ENCODE data around the gene FOXK1. TPM values are rescaled to one million over a fixed set of nuclear protein-coding genes. Genes with fewer than 3 reads are reported as not detected.

The FOXK1 gene
- total and polyA plus RNA-seq, 8 donors = 3.9 to 20.6 (median 15.5) TPM

DNA sequence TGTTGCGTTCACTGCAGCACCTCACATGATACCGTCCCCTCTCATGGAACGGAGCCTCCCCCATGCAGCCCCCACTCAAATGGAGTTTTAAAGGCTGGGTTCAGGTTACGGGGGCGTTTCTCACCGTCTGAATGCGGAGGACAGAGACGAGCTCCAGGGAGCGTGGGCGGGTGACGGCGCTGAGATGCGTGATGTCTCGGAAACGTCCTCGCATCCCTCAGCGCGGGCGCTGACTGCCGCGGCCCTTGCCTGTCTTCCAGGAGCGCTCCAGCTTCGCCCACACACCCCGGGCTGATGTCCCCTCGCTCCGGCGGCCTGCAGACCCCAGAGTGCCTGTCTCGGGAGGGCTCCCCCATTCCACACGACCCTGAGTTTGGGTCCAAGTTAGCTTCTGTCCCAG is 76.7 kb downstream of the FOXK1 start:
- intact Hi-C loops (cut with DNase I) = loop anchor here in 1 of 3 donors (10.0 kb wide), 1 partner anchor 154 kb away; no protein-coding TSS in a partner anchor
- H3K4me3 ChIP-seq = no peak overlapping the region
- no peak overlapping the region for H3K27ac ChIP-seq
- H3K4me1 ChIP-seq = no peaks in the 10 kb centered on the region
- DNase-seq (no peak), FAIRE-seq (no peak), ATAC-seq (no peak)
- H3K36me3 ChIP-seq = peaks cover 8 to 74% (median 28%) of the 10 kb centered on the region in 3 donors
- 93 to 94% methylated on average over 25 to 29 of the region's 29 CpGs for WGBS, 2 donors
- H3K9me3 ChIP-seq = no peaks in the 10 kb centered on the region
- H3K27me3 ChIP-seq = no peaks in the 10 kb centered on the region
- TF ChIP-seq, protein P1, sequence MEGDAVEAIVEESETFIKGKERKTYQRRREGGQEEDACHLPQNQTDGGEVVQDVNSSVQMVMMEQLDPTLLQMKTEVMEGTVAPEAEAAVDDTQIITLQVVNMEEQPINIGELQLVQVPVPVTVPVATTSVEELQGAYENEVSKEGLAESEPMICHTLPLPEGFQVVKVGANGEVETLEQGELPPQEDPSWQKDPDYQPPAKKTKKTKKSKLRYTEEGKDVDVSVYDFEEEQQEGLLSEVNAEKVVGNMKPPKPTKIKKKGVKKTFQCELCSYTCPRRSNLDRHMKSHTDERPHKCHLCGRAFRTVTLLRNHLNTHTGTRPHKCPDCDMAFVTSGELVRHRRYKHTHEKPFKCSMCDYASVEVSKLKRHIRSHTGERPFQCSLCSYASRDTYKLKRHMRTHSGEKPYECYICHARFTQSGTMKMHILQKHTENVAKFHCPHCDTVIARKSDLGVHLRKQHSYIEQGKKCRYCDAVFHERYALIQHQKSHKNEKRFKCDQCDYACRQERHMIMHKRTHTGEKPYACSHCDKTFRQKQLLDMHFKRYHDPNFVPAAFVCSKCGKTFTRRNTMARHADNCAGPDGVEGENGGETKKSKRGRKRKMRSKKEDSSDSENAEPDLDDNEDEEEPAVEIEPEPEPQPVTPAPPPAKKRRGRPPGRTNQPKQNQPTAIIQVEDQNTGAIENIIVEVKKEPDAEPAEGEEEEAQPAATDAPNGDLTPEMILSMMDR (IDR thresholded peaks at IDR 0.05) = no peak

DNA sequence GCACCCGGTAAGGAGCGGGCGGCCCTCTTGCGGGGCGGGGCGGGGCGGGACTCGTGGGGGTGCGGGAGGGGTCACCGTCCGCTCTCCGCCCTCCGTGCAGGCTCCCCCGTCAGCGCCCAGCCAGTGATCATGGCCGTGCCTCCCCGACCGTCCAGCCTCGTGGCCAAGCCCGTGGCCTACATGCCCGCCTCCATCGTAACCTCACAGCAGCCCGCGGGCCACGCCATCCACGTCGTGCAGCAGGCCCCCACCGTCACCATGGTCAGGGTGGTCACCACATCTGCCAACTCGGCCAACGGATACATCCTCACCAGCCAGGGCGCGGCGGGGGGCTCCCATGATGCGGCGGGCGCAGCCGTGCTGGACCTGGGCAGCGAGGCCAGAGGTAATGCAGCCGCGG is 77.1 kb downstream of the FOXK1 start:
- peak in 2 of 6 donors; percentile 56 to 76 for DNase-seq
- Histone ChIP-seq H3K36me3 (peaks cover 8 to 74% (median 33%) of the 10 kb centered on the region in 3 donors), H3K27me3 (no peaks in the 10 kb centered on the region), H3K27ac (no peak overlapping the region), H3K9me3 (no peaks in the 10 kb centered on the region), H3K4me1 (no peaks in the 10 kb centered on the region), H3K4me3 (no peak overlapping the region)
- intact Hi-C loops (cut with DNase I) = loop anchor here in 1 of 3 donors (10.0 kb wide), 1 partner anchor 154 kb away; no protein-coding TSS in a partner anchor
- no peak for FAIRE-seq
- whole genome bisulfite sequencing, 2 donors = 96% methylated on average over 40 of the region's 40 CpGs
- TF ChIP-seq, protein P1 (IDR thresholded peaks at IDR 0.05) = no peak
- peak in 1 of 4 donors; percentile 6 for ATAC-seq

DNA sequence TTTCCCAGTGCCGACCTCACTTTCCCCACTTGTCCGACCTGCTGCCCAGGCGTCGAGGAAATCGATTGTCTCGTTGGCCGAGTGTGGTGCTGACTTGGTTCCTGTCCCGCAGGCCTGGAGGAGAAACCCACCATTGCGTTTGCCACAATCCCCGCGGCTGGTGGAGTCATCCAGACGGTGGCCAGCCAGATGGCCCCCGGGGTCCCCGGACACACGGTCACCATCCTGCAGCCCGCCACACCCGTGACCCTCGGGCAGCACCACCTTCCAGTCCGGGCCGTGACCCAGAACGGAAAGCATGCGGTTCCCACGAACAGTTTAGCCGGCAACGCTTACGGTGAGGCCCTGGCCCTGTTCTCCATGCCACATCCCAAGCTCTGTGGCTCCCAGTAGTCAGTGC is 78.9 kb downstream of the FOXK1 start:
- Histone ChIP-seq H3K27me3 (no peaks in the 10 kb centered on the region), H3K4me3 (no peak overlapping the region), H3K36me3 (peaks cover 8 to 57% (median 27%) of the 10 kb centered on the region in 3 donors), H3K27ac (no peak overlapping the region), H3K4me1 (no peaks in the 10 kb centered on the region), H3K9me3 (no peaks in the 10 kb centered on the region)
- intact Hi-C loops (cut with DNase I) = no loop called here
- ATAC-seq (no peak), DNase-seq (peak in 1 of 6 donors; percentile 51), FAIRE-seq (no peak)
- WGBS, 2 donors = 93 to 96% methylated on average over 26 of the region's 26 CpGs
- TF ChIP-seq, protein P1 (IDR thresholded peaks at IDR 0.05) = no peak

DNA sequence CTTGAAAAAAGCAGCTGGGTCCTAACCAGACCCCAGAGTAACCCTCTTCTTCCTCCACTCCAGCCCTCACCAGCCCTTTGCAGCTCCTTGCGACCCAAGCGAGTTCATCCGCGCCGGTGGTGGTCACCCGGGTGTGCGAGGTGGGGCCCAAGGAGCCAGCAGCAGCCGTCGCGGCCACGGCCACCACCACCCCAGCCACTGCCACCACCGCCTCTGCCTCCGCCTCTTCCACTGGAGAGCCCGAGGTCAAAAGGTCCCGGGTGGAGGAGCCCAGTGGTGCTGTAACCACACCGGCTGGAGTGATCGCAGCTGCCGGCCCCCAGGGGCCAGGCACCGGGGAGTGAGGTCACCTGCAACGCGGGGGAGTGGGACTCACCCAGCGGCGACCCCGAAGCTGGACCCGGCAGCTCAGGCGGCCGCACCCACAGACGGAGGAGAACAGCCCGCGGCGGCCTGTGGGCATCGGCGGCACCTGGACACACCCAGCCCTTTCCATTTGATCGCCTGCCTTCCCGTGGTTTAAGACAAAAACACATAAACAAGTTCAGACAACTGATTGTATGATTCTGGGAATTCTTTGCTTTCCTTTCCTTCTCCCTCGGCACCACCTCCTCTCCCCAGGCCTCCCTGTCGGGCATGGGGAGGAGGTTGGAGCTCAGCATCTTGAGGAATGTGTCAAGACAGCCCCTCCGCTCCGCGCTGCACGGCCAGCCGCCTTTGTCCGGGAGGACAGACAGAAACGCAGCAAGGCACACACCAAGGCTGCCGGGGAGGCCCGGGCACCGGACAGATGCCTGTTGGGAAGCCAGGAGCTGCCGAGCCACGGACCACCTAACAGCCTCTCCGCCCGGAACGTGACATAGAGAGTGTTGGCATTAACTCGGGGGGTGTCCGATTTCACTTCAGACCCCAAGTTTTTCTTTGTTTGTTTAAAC is 80.3 kb downstream of the FOXK1 start:
- Histone ChIP-seq H3K36me3 (peaks cover 8 to 44% (median 27%) of the 10 kb centered on the region in 3 donors), H3K27ac (no peak overlapping the region), H3K9me3 (no peaks in the 10 kb centered on the region), H3K4me3 (no peak overlapping the region), H3K27me3 (no peaks in the 10 kb centered on the region), H3K4me1 (no peaks in the 10 kb centered on the region)
- FAIRE-seq (no peak), DNase-seq (peak in 1 of 6 donors; percentile 67), ATAC-seq (no peak)
- TF ChIP-seq, protein P1 (IDR thresholded peaks at IDR 0.05) = no peak
- intact Hi-C loops (cut with DNase I) = no loop called here
- 95% methylated on average over 54 of the region's 54 CpGs for WGBS, 2 donors
